GM21786 (cell line): ENCODE data around the gene DNAJC22.
"Not testable (repeated sequence)": the region's sequence is repeated elsewhere in the genome, so short reads cannot be mapped to it uniquely, and the experiment has no call there.

Experiments
- ATAC-seq: cut with Tn5 transposase; IDR thresholded peaks from one replicate; pipeline ENCODE4 v1.9.1; 2021; ENCODE audit not compliant: unreplicated experiment

DNAJC22 gene

GRCh38 chr12:49346659-49347310 lies at the start of gene DNAJC22:
TSS of gene DNAJC22 (plus strand) at chr12:49346888. CDS start at chr12:49348873, 1,985 bp downstream.
- no peak for ATAC-seq

DNA sequence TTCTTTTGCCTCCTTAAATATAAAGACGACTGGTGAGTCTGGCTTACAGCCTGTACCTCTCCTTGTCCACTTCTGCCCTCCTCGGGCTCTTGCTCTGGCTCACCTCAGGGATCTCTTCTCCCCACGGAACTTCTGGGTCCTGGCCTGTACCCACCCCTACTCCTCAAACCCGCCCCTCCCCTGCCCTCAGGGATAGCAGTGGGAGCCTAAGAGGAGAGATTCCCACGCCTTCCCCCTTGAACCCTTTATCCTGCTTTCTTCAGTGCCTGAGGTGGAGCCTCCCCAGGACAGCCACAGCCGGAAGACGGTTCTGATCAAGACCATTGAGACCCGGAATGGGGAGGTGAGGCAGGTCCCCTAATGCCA lies 49.0 kb upstream of the DNAJC22 start:
- no peak for ATAC-seq

- no peak for ATAC-seq
Observed at GRCh38 chr12:49298160-49298559, 48.5 kb upstream of the DNAJC22 start.

- no peak for ATAC-seq
Observed at GRCh38 chr12:49301760-49302159, 44.9 kb upstream of the DNAJC22 start.

DNA sequence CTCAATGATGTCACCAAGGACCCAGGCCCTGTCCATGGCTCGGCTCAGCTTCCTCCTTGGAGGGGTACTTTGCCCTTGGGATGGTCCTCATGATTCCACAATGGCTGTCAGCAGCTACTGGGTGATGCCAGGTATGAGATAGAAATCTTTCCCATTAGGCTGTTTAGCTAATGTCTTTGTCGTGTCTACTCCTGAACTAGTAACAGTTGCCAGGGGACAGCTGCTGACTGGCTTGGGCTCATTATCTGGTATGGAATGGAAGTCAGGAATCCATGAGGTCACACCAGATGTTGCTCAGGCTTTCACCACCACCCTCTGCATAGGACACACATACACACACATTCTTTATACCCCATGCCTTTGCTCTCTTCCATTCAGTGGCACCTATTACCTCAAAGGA lies 42.5 kb upstream of the DNAJC22 start:
- ATAC-seq, result no peak

GRCh38 chr12:49305762-49306510 lies 40.8 kb upstream of the DNAJC22 start:
- ATAC-seq, result no peak

GRCh38 chr12:49309386-49309785 lies 37.3 kb upstream of the DNAJC22 start:
- no peak for ATAC-seq

GRCh38 chr12:49310451-49311000 lies 36.2 kb upstream of the DNAJC22 start:
- ATAC-seq, result not testable (repeated sequence)

DNA sequence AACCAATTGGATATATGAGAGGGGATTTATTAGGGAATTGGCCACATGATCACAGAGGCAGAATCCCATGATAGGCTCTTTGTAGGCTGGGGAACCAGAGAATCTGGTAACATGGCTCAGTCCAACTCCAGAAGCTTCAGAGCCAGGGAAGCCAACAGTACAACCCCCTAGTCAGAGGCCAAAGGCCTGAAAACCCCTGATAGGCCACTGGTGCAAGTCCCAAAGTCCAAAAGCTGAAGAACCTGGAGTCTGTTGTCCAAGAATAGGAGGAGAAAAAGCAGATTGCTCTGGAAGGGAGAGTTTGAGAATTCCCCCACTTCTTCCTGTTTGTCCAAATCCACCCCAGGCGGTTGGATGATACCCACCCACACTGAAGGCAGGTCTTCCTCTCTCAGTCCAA lies 31.9 kb upstream of the DNAJC22 start:
- no peak for ATAC-seq

GRCh38 chr12:49317118-49317517 lies 29.6 kb upstream of the DNAJC22 start:
- not testable (repeated sequence) for ATAC-seq

DNA sequence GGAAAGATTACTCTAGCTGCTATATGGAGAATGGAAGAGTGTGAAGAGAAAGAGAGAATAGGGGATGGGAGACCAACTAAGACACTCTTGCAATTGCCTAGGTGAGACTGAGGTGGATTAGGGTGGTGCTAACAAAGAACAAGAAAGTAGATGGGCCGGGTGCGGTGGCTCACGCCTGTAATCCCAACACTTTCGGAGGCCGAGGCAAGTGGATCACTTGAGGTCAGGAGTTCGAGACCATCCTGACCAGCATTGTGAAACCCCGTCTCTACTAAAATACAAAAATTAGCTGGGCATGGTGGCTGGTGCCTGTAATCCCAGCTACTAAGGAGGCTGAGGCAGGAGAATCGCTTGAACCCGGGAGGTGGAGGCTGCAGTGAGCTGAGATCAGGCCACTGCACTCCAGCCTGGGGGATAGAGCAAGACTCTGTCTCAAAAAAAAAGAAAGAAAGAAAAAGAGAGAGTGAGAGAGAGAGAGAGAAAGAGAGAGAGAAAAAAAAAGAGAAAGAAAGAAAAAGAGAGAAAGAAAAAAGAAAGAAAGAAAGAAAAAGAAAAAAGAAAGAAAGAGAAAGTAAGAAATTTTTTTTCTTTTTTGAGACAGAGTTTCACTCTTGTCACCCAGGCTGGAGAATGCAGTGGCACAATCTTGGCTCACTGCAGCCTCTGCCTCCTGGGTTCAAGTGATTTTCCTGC lies 26.1 kb upstream of the DNAJC22 start:
- not testable (repeated sequence) for ATAC-seq

DNA sequence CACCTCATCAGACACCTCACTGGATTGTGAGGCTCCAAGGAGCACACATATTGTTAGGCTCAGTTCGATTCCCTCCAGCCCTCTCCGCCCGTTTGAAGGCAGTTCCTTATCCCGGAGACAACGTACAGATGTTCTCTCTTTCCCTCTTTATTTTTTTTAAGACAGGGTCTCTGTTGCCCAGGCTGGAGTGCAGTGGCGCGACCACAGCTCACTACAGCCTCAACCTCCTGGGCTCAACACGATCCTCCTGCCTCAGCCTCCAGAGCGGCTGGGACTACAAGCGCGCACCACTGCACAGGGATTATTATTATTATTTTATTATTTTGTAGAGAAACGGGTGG lies 24.4 kb upstream of the DNAJC22 start:
- ATAC-seq, result no peak

- ATAC-seq, result peak; percentile 97
Observed at GRCh38 chr12:49322708-49323523, 23.8 kb upstream of the DNAJC22 start, which contains the start of gene TROAP. TSS of gene TROAP (plus strand) at chr12:49323255. CDS start at chr12:49323609, 354 bp downstream.

DNA sequence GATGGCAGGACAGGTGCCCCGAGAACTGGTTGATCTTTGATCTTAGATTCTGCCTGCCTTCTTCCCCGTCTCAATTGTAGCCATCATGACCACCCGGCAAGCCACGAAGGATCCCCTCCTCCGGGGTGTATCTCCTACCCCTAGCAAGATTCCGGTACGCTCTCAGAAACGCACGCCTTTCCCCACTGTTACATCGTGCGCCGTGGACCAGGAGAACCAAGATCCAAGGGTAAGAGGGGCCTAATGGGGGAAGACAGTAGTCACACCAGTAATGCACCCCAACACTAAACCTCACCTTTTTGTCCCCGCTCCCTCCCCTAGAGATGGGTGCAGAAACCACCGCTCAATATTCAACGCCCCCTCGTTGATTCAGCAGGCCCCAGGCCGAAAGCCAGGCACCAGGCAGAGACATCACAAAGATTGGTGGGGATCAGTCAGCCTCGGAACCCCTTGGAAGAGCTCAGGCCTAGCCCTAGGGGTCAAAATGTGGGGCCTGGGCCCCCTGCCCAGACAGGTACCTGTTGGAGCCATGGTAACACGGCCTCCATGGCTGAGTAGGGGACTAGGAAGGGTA lies 23.1 kb upstream of the DNAJC22 start:
- no peak for ATAC-seq

GRCh38 chr12:49325606-49326005 lies 21.1 kb upstream of the DNAJC22 start:
- ATAC-seq, result no peak

GRCh38 chr12:49327368-49327767 lies 19.3 kb upstream of the DNAJC22 start:
- ATAC-seq, result no peak

GRCh38 chr12:49327887-49328286 lies 18.8 kb upstream of the DNAJC22 start:
- no peak for ATAC-seq

GRCh38 chr12:49328816-49329215 lies 17.9 kb upstream of the DNAJC22 start:
- no peak for ATAC-seq

DNA sequence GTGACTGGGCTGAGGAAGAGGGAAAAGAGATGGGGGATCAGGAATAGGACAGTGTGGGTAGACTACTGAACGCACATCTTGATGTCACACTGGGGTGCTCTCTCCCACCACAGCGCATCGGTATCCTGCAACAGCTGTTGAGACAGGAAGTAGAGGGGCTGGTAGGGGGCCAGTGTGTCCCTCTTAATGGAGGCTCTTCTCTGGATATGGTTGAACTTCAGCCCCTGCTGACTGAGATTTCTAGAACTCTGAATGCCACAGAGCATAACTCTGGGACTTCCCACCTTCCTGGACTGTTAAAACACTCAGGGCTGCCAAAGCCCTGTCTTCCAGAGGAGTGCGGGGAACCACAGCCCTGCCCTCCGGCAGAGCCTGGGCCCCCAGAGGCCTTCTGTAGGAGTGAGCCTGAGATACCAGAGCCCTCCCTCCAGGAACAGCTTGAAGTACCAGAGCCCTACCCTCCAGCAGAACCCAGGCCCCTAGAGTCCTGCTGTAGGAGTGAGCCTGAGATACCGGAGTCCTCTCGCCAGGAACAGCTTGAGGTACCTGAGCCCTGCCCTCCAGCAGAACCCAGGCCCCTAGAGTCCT lies 16.6 kb upstream of the DNAJC22 start:
- ATAC-seq, result no peak
